Measurements from ENCODE around the gene MAP6. TPM values are rescaled to one million over a fixed set of nuclear protein-coding genes. Genes with fewer than 3 reads are reported as not detected.
A peak's percentile ranks its signal among the peaks of the same experiment; 100 is the strongest.

Gene MAP6
- total and polyA plus RNA-seq, 9 of the 15 experiments (the other 6 are each of a cell fraction or from before 2014, with no cell fraction given), result not detected

GRCh38 chr11:75554258-75555022 is 114.4 kb downstream of the MAP6 start (continued):
- no peak for TF ChIP-seq ADNP (tag; IDR thresholded peaks at IDR 0.05)
- no peak for TF ChIP-seq THRAP3 (IDR thresholded peaks at IDR 0.05; ENCODE audit: borderline replicate concordance)
- no peak for TF ChIP-seq BRCA1 (IDR thresholded peaks at IDR 0.05)
- no peak for TF ChIP-seq BRCA1 (CRISPR knock-in tag; IDR thresholded peaks at IDR 0.05)
- peak; percentile 98 for TF ChIP-seq TFAP4 (CRISPR knock-in tag; IDR thresholded peaks at IDR 0.05; ENCODE audit: borderline replicate concordance)
- TF ChIP-seq ETS2 (tag; IDR thresholded peaks at IDR 0.05; ENCODE audit: borderline replicate concordance, poor library complexity, severe bottlenecking), result no peak
- TF ChIP-seq ZNF134 (CRISPR knock-in tag; conservative IDR thresholded peaks at IDR 0.05), result no peak
- no peak for TF ChIP-seq ZNF699 (CRISPR knock-in tag; IDR thresholded peaks at IDR 0.05; ENCODE audit: insufficient replicate concordance)
- TF ChIP-seq CHD2 (IDR thresholded peaks at IDR 0.05; ENCODE audit: low read depth, low read length), result no peak
- TF ChIP-seq GABPB1 (CRISPR knock-in tag; IDR thresholded peaks at IDR 0.05), result peak; percentile 44
- TF ChIP-seq ZNF57 (CRISPR knock-in tag; IDR thresholded peaks at IDR 0.05), result no peak
- peak; percentile 78; the same call in 1 of the 2 replicates for TF ChIP-seq MTA3 (IDR thresholded peaks at IDR 0.05; ENCODE audit: borderline replicate concordance)
- TF ChIP-seq ZBTB49 (CRISPR knock-in tag; IDR thresholded peaks at IDR 0.05; ENCODE audit: borderline replicate concordance), result no peak
- TF ChIP-seq TBP (optimal IDR thresholded peaks at IDR 0.05; ENCODE audit: low read depth, low read length), result no peak
- 0 out of 2 replicates have a peak, but pooled peaks have one; percentile 25 for TF ChIP-seq POLR2A (conservative IDR thresholded peaks at IDR 0.05)
- TF ChIP-seq PREB (CRISPR knock-in tag; IDR thresholded peaks at IDR 0.05), result no peak
- TF ChIP-seq SNAPC5 (CRISPR knock-in tag; IDR thresholded peaks at IDR 0.05), result no peak
- no peak; the same call in 1 of the 2 replicates for TF ChIP-seq EP300 (IDR thresholded peaks at IDR 0.05; ENCODE audit: low read length)
- TF ChIP-seq TAF15 (IDR thresholded peaks at IDR 0.05; ENCODE audit: low read depth, low read length), result no peak
- no peak for TF ChIP-seq ARHGAP35 (IDR thresholded peaks at IDR 0.05; ENCODE audit: partially characterized antibody)
- TF ChIP-seq SRSF1 (IDR thresholded peaks at IDR 0.05; ENCODE audit: low read depth, low read length), result no peak
- TF ChIP-seq ARID2 (IDR thresholded peaks at IDR 0.05), result no peak
- no peak for TF ChIP-seq EZH2 (IDR thresholded peaks at IDR 0.05; ENCODE audit: borderline replicate concordance, low read depth, low read length)

Data from K562 (cell line).